H1 (cell line): Measurements from ENCODE around the gene SESN2. TPM values are rescaled to one million over a fixed set of nuclear protein-coding genes. Genes with fewer than 3 reads are reported as not detected.

ENCODE experiments used
- polyA plus RNA-seq, 7 experiments: library from polyadenylated mRNA; depleted of rRNA in 3 of 7; stranded (reverse) in 5 of 7; unstranded in 2 of 7; fragments of >200 nt in 5 of 7; fragments of 200-250 nt in 2 of 7; gene quantifications; 1 replicate in 5 of 7; 2 replicates in 1 of 7; 4 replicates in 1 of 7; pipeline versions ENCODE4 v1.2.1 to v1.2.3, GENCODE V29; 2011 to 2013; ENCODE audit warnings: missing spikeins in 2 of 7, mixed read lengths in 2 of 7
- total RNA-seq: library from RNA; stranded (reverse); fragmentation: NEBNext Ultra II Directional; extraction: Animal tissue kit (Norgen Biotek cat#: 25700); gene quantifications from 2 replicates; pipeline ENCODE4 v1.2.1, GENCODE V29; 2021

SESN2 gene
- total and polyA plus RNA-seq, 2 of the 8 experiments (the other 6 are each of a cell fraction or from before 2014, with no cell fraction given) = 25.1 to 33.0 TPM

Other genes with a start within 250 kb of the SESN2 start
- 33.9 and 34.2 TPM in 2 replicates for gene EYA3, start 170.9 kb upstream of the SESN2 start, total RNA-seq
- 7.9 and 15.0 TPM in 2 replicates for gene EYA3, start 170.9 kb upstream of the SESN2 start, polyA plus RNA-seq (2011; rRNA removed)
- gene PTAFR, start 82.8 kb upstream of the SESN2 start, total RNA-seq = 1.2 TPM in 2 replicates
- gene PTAFR, start 82.8 kb upstream of the SESN2 start, polyA plus RNA-seq (2011; rRNA removed) = 3.4 and 4.9 TPM in 2 replicates
- gene DNAJC8, start 26.5 kb upstream of the SESN2 start, total RNA-seq = 129 and 134 TPM in 2 replicates
- 74.1 and 116 TPM in 2 replicates for gene DNAJC8, start 26.5 kb upstream of the SESN2 start, polyA plus RNA-seq (2011; rRNA removed)
- 198 and 202 TPM in 2 replicates for gene ATP5IF1, start 23.4 kb upstream of the SESN2 start, total RNA-seq
- 242 and 292 TPM in 2 replicates for gene ATP5IF1, start 23.4 kb upstream of the SESN2 start, polyA plus RNA-seq (2011; rRNA removed)
- gene MED18, start 69.5 kb downstream of the SESN2 start, total RNA-seq = 10.4 and 13.7 TPM in 2 replicates
- 17.3 and 17.5 TPM in 2 replicates for gene MED18, start 69.5 kb downstream of the SESN2 start, polyA plus RNA-seq (2011; rRNA removed)
- gene PHACTR4, start 110.2 kb downstream of the SESN2 start, total RNA-seq = 54.1 and 57.8 TPM in 2 replicates
- 18.6 and 23.7 TPM in 2 replicates for gene PHACTR4, start 110.2 kb downstream of the SESN2 start, polyA plus RNA-seq (2011; rRNA removed)
- 98.4 and 101 TPM in 2 replicates for gene RCC1, start 246.5 kb downstream of the SESN2 start, total RNA-seq
- 48.5 and 66.4 TPM in 2 replicates for gene RCC1, start 246.5 kb downstream of the SESN2 start, polyA plus RNA-seq (2011; rRNA removed)